NCI-H446 treated with DMSO at 0.1 percent for 48 hours (cell line): Measurements from ENCODE around the gene NOP16.
"Not testable (repeated sequence)": the region's sequence is repeated elsewhere in the genome, so short reads cannot be mapped to it uniquely, and the experiment has no call there.

Experiments used
- DNase-seq: peaks from one replicate; lab custom pipeline; 2025; lab: John Stamatoyannopoulos, UW

NOP16 gene

DNA sequence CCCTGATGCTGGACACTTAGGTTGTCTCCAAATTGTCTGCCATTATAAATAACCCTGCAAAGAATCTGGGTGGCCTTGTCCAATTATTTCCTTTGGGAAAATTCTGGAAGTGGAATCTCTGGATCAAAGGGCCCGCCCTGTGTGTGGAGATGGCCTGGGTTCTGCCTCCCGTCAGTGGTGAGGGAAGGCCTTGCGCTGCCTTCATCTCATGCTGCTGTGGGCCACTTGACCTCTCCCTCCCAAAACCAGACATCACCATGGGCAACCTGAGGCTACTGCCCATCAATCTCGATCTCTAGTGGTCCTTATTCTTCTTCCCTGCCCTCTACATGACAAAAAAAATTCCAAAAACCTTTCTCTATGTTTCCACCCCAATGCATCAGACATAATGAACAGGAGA is 21.4 kb upstream of the NOP16 start:
- DNase-seq = no peak

DNA sequence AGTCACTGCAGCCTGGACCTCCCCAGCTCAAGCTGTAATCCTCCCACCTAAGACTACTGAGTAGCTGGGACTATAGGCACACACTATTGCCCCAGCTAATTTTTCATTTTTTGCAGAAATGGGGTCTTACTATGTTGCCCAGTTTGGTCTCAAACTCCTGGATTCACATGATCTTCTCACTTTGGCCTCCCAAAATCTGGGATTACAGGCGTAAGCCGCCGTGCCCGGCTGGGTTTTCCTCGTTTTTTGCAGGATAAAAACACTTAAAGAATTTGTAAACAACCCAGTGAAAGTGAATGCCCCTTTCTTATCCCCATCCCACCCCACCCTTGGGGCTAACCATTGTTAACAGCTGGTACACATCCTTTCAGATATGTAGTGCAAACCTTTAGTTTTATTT is 20.2 kb upstream of the NOP16 start:
- no peak for DNase-seq

DNA sequence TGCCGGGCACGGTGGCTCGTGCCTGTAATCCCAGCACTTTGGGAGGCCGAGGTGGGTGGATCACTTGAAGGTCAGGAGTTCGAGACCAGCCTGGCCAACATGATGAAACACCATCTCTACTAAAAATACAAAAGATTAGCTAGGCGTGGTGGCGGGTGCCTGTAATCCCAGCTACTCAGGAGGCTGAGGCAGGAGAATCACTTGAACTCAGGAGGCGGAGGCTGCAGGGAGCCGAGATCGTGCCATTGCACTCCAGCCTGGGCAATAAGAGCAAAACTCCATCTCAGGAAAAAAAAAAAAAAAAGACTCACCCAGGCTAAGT is 19.8 kb upstream of the NOP16 start:
- DNase-seq = not testable (repeated sequence)

DNA sequence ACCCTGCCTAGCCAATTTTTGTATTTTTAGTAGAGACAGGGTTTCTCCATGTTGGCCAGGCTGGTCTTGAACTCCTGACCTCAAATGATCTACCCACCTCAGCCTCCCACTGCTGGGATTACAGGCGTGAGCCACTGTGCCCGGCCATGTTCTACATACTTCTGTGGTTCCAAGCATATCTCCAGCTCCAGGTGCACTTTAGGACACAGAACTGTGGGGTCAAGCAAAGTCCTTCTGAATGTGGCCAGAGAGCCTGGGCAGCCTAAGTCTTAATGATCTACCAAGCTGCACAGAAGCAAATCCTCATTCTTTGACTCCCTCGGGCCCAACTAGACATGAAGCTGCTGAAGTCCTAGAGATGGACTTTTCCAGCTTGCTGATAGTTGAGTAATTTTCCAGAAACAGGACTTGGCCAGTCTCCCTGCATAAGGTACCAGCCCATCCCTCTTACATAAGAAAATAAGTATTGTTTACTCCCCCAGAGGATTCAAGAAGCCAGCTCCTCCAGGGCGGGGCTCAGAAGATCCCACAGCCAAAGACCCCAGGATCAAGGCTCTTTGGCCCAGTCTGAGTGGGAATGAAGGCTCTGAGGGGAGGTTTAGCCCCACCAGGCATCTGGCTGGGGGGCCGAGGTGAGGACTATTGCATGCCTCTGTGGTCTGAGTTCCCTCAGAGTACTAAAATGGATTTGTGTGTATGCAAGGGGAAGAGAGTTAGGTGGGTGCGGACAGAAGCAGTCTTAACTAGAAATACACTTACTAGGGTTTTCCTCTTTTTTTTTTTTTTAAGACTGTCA is 19.3 kb upstream of the NOP16 start:
- DNase-seq = no peak

DNA sequence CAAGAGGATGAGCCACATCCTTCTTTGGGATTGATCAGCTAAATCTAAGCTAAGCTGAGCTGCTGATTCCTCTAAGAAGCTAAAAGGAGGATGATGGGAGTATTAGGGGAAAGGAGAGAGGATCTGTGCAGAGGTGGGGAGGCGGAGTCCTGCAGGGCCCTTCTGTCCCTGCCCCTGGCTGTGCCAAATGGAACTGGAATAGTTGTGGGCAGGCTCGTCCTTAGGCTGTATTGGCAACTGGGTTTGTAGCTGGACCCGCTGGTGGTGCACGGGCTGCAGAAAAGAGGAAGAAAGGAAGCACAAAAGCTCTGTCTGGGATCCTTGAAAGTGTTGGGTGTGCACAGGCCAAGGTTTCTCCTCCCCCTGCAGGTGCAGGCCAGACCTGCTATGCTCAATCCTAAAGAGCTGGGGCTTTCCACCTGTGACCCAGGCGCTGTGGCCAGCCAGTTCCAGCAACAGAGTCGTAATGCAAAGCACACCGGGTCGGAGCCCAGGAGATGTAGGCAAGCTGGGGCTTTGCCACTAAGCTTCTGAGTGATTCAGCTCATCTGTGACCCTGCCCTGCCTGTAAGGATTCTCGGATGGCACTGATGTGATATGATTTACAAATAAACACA is 18.1 kb upstream of the NOP16 start:
- no peak for DNase-seq

DNA sequence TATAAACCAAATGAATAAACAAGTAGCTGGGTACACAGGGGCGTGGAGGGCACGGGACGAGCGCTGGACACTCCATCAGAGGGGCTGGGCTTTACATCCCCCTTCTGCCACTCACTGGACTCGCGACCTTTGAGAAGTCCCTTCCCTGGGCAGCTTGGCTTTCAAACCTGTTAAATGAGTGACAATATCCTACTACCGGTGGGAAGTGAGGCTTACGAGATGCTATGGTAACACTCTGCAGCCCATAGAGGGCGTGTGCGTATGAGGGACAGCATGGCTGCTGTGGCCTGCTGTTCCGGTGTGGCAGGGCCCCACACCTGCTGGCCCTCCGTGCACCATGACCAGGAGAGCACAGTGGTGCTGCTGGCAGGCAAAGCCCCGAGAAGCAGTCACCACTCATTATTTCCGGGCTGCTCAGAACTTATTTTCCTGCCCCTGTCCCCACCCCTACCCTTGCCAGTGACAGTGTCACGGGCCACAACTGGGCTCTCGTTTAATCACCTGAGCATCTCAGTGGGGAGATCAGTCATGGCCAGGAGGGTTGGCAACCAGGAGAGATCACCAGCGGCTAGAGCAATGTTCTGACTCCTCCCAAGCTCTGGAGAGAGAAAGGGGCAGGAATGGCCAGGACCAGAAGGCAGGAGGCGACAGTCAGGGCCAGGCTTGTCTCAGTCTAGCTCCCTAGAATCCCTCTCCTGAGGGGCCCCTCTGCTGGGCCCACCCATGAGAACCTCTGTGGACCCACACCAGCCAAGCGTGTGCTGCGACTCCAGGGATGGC is 17.4 kb upstream of the NOP16 start:
- DNase-seq = no peak

DNA sequence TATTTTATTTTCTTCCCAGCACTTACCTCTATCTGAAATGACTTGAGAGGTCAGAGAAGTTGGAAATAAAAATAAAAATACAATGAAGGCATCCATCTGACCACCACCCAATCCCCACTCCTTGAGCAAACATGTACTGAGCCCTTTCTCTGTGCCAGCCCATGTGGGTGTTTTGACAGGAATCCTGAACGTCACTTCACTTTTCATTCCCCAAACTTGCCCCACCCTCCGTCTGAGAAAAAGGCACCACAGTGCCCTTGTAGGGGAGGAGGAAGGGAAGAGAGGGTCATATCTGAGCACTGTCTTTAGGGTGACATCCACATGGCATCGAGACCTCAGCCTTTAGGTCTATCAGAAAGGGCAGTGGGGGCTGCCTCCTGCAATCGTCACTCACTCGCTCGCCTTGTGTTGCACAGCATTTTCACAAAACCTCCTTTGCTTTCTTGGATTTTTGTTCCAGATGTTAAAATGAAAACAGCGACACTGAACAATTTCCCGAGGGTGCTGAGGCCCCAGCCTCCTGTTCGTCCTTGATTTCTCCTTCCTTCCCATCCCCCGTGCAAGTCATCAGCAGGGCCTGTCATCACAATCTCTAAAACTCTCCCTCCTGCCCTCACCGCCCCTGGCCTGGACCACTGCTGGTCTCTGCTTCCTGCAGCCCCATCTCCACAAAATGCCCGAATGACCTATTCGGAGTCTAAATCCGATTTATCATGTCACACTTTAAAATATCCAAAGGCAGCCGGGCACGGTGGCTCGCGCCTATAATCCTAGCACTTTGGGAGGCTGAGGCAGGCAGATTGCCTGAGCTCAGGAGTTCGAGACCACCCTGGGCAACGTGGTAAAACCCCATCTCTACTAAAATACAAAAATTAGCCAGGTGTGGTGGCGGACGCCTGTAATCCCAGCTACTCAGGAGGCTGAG is 13.1 kb upstream of the NOP16 start:
- no peak for DNase-seq

DNA sequence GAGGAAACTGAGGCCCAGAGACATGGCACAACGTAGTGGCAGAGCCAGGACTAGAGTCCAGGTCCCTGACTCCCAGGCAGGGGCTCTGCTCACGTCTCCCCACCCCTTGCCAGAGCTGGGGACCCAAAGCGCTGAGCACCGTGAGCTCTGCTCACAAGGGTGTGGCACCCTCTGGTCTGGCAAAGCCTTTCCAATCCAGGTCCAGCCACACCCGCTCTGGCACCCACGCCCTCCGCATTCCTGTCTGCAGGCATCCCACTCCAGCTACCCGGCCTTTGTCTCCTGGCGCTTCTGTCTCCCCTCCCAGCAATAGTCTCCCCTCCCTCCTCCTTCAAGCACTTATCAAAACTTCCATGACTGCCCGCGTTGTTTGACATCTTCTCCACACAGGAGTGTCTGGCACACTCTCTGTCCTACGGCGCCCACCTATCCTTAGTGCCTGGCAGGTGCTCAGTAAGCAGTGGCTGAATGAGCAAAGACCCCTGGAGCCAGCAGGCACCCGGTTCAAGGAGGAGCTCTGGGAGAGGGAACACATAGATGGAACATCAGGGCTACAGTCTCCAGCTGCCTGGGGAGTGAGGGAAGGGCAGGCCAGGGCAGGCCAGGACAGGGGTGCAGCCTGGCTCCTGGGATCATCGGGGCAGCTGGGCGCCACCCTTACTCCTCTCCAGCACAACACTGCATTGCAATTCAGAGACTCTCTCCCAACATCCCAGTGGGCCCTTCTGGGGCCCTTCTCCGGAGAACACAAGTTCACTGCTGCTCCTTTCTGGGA is 12.2 kb upstream of the NOP16 start:
- no peak for DNase-seq

DNA sequence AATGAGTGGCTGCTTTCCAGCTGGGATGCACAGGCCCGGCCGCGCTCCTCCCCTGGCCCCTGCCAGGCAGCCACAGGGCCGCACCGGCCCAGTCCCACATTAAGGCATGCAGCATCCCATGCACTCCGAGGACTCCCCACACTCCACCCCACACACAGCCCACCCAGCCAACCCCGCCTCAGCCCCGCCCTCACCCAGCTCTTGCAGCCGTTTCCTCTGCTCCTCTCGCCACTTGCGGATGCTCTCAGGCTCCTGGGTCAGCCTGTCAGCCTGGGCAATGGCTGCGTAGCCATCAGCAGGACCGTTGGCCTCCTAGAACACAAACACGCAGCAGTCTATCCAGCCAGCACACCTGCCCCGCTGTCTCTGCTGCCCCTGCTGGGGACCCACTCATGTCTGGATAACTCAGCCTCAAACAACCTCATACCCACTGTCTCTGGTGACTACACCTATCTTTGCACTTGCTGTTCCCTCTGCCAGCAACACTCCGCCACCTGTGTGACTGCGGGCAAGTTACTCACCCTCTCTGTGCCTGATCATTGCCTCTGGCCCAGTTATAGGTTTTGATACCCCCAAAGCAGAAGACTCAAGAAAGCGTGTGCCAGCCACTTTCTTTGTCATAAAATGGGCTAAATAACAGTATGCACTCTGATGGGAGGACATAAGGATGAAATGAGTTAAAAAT is 9.5 kb upstream of the NOP16 start:
- no peak for DNase-seq

DNA sequence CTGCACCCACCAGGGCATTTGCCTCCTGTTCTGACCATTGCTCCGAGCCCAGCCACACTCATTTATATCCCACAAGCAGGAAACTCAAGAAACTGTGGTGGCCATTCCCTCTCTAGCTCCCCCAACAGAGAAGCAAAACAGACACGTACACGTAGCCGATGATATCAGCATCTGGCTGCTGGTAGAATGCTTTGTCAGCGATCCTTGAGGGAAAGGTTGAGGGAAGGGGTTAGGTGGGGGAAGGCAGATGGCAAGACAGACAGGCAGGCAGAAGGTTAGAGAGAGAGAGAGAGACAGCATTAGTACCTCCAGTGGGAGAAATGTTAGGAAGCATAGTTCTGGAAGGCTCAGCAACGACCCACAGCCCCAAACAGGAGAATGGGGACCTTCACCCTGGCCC is 7.9 kb upstream of the NOP16 start:
- DNase-seq = no peak

DNA sequence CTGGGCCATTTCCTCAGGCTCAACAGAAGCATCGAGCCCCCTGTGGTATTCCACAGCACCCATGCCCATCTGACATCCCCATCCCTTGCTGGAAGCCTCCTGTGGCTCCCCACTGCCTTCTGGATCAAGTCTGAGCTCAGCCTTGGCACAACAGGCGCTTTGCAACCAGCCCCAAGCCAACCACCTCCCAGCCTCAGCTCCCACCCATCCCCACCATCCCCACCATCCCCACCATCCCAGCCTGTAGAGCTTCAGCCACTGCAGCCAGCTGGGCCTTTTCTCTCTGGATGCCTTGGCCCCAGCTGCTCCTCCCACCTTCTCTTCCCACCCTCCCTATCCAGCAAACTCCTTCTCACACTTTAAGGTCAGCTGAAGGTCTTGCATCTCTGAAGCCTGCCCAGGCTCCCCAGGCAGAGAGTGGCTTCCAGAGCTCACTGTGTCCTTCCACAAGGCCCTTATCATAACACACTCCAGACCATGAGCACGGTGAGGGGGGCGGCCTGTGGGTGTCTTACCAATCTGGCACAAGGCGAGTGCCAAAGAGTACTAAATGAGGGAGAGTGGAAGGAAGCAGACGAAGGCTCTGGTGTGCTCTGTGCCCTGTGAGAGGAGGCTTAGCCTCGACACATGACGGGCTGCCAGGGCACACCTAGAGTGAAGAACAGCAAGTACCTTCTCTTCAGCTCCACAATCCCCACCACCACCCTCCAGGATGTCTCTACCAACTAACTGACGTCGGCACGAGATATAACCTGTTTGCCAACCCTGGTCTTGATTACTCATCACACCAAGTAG is 6.7 kb upstream of the NOP16 start:
- no peak for DNase-seq

DNA sequence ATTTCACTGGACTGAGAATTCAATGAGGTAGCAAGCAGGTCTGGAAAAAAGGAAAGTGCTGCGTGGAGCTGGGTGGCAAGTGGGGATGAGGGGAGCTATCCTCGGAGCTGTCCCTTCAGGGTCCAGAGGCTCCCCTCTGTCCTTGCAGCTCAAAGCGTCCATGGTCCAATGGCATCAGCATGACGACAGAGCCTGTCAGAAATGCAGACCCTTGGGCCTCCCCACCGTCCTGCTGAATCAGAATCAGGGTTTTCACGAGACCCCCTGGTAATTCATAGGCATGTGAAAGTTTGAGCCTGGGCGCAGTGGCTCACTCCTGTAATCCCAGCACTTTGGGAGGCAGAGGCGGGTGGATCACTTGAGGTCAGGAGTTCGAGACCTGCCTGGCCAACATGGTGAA is 5.7 kb upstream of the NOP16 start:
- DNase-seq = no peak

DNA sequence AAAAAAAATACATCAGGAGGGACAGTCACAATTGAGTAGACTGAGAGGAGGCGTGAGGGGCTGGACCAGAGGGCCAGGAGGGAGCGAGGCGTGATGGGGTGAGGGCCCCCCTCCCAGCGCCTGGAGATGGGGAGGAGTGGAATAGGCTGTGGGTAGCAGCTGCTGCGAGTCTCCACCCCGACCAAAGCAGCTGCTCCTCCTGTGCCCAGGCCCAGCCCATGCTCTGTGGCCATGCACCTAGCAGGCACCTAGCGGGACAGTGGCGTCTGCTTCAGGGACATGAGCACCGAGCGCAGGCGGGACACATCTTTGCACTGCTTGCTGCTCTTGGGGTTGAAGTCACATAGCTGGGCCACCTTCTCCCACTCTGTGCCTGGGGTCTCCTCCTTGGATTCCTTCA is 4.1 kb upstream of the NOP16 start:
- DNase-seq = no peak

DNA sequence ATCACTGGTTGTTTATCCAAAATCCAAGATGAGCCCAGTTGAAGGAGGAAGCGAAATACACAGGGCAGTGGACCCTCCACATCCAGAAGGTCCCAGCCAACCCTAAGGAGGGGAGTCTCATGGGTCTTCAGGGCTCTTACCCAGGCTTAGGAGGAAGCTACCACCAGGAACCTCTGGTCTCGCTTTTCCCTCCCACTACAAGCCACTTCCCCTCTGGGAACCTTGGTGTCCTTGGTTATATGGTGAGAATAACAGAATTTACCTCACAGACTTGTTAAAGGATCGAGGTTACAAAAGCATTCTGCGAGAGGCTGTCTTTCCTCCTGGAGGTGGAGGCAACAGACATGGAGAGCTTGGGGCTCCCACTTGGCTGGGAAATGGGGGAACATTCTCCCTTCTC is 3.6 kb upstream of the NOP16 start:
- no peak for DNase-seq

DNA sequence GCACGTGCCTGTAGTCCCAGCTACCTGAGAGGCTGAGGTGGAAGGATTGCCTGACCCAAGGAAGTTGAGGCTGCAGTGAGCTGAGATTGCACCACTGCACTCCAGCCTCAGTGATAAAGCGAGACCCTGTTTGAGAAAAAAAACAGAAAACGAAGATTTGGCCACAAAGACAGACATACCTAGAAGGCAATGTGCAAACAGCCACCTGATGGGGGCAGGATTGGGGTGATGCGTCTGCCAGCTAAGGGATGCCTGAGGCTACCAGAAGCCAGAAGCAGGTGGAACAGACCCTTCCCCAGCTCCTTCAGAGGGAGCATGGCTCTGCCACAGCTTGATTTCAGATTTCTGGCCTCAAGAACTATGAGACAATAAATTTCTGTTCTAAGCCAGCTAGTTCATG is 3.1 kb upstream of the NOP16 start:
- no peak for DNase-seq

DNA sequence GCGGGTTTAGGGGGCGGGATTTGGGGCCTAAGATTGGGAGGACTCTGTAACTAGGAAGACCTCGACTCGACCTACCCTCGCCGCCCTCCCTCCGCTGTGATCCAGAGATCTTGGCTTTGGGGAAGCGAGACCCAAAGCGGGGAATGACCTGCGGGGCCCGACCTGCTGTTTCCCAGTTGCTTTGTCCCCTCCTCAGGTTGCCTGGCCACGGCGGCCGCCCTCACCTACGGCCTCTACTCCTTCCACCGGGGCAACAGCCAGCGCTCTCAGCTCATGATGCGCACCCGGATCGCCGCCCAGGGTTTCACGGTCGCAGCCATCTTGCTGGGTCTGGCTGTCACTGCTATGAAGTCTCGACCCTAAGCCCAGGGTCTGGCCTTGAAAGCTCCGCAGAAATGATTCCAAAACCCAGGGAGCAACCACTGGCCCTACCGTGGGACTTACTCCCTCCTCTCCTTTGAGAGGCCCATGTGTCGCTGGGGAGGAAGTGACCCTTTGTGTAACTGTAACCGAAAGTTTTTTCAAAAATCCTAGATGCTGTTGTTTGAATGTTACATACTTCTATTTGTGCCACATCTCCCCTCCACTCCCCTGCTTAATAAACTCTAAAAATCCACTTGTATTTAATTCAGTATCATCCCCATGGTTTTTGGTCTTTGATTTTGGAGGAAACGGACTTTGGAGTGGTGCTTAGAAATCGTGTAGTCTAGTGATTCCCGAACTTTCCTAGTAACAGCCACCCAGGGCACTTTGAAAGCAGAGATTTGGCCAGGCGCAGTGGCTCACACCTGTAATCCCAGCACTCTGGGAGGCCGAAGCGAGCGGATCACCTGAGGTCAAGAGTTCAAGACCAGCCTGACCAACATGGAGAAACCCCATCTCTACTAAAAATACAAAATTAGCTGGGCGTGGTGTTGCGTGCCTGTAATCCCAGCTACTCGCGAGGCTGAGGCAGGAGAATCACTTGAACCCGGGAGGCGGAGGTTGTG is 1.0 kb upstream of the NOP16 start:
- DNase-seq = no peak

DNA sequence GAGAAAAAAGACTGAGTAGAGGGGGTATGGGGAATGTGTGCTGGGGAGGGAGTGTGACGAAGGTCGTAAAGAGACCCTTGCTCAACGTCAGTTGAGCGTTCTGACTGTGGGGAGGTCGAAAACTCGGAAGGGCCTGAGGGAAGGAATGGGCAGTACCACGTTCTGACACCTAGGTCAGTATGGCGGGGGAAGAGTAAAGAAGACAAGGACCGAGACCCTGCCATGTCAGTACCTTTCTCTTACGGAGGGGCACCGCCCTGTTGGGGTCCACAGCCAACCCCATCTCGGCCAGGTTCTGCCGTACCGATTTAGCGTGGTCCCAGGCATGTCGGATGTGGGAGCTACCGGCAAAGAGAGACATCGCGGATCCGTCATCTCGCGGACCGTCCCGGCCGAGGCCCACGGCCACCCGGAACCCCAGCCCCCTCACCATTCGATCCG is 375 bp downstream of the NOP16 start:
- DNase-seq = no peak

DNA sequence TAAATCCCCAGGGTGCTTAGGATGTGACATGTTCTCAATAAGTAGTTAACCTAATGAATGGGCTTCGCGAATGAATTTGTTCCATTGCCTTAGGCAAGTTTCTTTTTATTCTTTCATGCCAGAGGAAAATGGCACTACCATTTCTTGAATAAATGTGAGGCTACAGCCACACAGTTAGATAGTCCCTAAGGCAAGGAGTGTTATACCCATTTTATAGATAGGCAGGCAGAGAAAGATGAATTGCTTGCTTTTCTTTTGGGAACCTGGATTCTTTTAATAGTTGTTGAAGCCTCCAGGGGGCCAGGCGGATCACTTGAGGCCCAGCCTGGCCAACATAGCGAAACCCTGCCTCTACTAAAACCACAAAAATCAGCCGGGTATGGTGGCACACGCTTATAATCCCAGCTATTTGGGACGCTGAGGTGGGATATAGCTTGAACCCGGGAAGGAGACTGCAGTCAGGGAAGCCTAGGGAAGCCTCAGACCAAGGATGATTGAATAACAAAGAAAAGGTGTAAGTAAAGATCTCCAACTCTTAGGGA is 943 bp downstream of the NOP16 start:
- DNase-seq = no peak
